ENCODE measurements around the gene PKD1. TPM values are rescaled to one million over a fixed set of nuclear protein-coding genes. Genes with fewer than 3 reads are reported as not detected.
"Not testable (repeated sequence)": the region's sequence is repeated elsewhere in the genome, so short reads cannot be mapped to it uniquely, and the experiment has no call there.

The PKD1 gene
- total RNA-seq (40.2 and 60.6 TPM in 2 replicates), polyA plus RNA-seq (35.9 and 49.3 TPM in 2 replicates)

GRCh38 chr16:2135770-2136490, at the start of gene PKD1:
Gene PKD1, minus strand, starts transcription at chr16:2135898. Its CDS starts 209 bp downstream, at chr16:2135689.
- not testable (repeated sequence) for H3K9me3 ChIP-seq (ENCODE audit: low read depth); H3K36me3 ChIP-seq (replicated peaks; ENCODE audit: insufficient read depth, low read depth); H3K27me3 ChIP-seq; H3K4me1 ChIP-seq (ENCODE audit: insufficient read depth); H4K20me1 ChIP-seq (ENCODE audit: insufficient read depth, poor library complexity, severe bottlenecking); H3K9me2 ChIP-seq (replicated peaks; ENCODE audit: insufficient read depth)
- peak within 1 kb of the TSS; percentile 52 for H3K4me3 ChIP-seq
- H3K79me2 ChIP-seq = peaks cover 21% of the 10 kb centered on the region
- peak within 1 kb of the TSS; percentile 62 for H3K27ac ChIP-seq
- DNase-seq (ENCODE audit: low spot score) = peak; percentile 94
- WGBS (ENCODE audit: low lambda C conversion rate, missing lambda C conversion rate) = 2% methylated on average over 43 of the region's 81 CpGs
- peak within 1 kb of the TSS; percentile 51 for H2AFZ ChIP-seq
- H3K4me2 ChIP-seq = peak within 1 kb of the TSS; percentile 73

- no peak for TF ChIP-seq EZH2phosphoT487 (IDR thresholded peaks at IDR 0.05; ENCODE audit: low read depth, severe bottlenecking, unreplicated experiment)
- no peak for TF ChIP-seq CTCF (IDR thresholded peaks at IDR 0.05; ENCODE audit: poor library complexity)
- no peak for TF ChIP-seq EZH2 (IDR thresholded peaks at IDR 0.05; ENCODE audit: borderline replicate concordance)
- Histone ChIP-seq H3K79me2 (no peaks in the 10 kb centered on the region), H3K4me2 (no peak overlapping the region), H3K9me2 (replicated peaks; ENCODE audit: insufficient read depth) (no peaks in the 10 kb centered on the region), H3K9me3 (ENCODE audit: low read depth) (no peaks in the 10 kb centered on the region), H4K20me1 (ENCODE audit: insufficient read depth, poor library complexity, severe bottlenecking) (no peaks in the 10 kb centered on the region), H3K27ac (no peak overlapping the region), H3K27me3 (no peaks in the 10 kb centered on the region), H3K4me3 (no peak overlapping the region), H2AFZ (no peak overlapping the region), H3K4me1 (ENCODE audit: insufficient read depth) (no peaks in the 10 kb centered on the region), H3K36me3 (replicated peaks; ENCODE audit: insufficient read depth, low read depth) (no peaks in the 10 kb centered on the region)
- 90% methylated on average over 19 of the region's 20 CpGs for WGBS (ENCODE audit: low lambda C conversion rate, missing lambda C conversion rate)
- no peak for DNase-seq (ENCODE audit: low spot score)
Observed at GRCh38 chr16:2184962-2185361, 49.3 kb upstream of the PKD1 start.

- DNase-seq (ENCODE audit: low spot score) = no peak
- WGBS (ENCODE audit: low lambda C conversion rate, missing lambda C conversion rate) = 95% methylated on average over 19 of the region's 19 CpGs
- Histone ChIP-seq H3K4me2 (no peak overlapping the region), H3K9me2 (replicated peaks; ENCODE audit: insufficient read depth) (no peaks in the 10 kb centered on the region), H4K20me1 (ENCODE audit: insufficient read depth, poor library complexity, severe bottlenecking) (no peaks in the 10 kb centered on the region), H3K36me3 (replicated peaks; ENCODE audit: insufficient read depth, low read depth) (no peaks in the 10 kb centered on the region), H3K4me1 (ENCODE audit: insufficient read depth) (no peaks in the 10 kb centered on the region), H3K27me3 (no peaks in the 10 kb centered on the region), H3K27ac (no peak overlapping the region), H3K4me3 (no peak overlapping the region), H3K79me2 (no peaks in the 10 kb centered on the region), H2AFZ (no peak overlapping the region), H3K9me3 (ENCODE audit: low read depth) (no peaks in the 10 kb centered on the region)
- no peak for TF ChIP-seq CTCF (IDR thresholded peaks at IDR 0.05; ENCODE audit: poor library complexity)
Observed at GRCh38 chr16:2184346-2184745, 48.6 kb upstream of the PKD1 start.

GRCh38 chr16:2183671-2184070, 48.0 kb upstream of the PKD1 start:
- H3K4me1 ChIP-seq (ENCODE audit: insufficient read depth) = no peaks in the 10 kb centered on the region
- H3K79me2 ChIP-seq = no peaks in the 10 kb centered on the region
- no peak overlapping the region for H3K27ac ChIP-seq
- H3K9me3 ChIP-seq (ENCODE audit: low read depth) = no peaks in the 10 kb centered on the region
- no peak for TF ChIP-seq CTCF (IDR thresholded peaks at IDR 0.05; ENCODE audit: poor library complexity)
- TF ChIP-seq EZH2phosphoT487 (IDR thresholded peaks at IDR 0.05; ENCODE audit: low read depth, severe bottlenecking, unreplicated experiment) = no peak
- no peak for TF ChIP-seq EZH2 (IDR thresholded peaks at IDR 0.05; ENCODE audit: borderline replicate concordance)
- 98% methylated on average over 29 of the region's 30 CpGs for WGBS (ENCODE audit: low lambda C conversion rate, missing lambda C conversion rate)
- no peak overlapping the region for H2AFZ ChIP-seq
- H4K20me1 ChIP-seq (ENCODE audit: insufficient read depth, poor library complexity, severe bottlenecking) = no peaks in the 10 kb centered on the region
- no peaks in the 10 kb centered on the region for H3K27me3 ChIP-seq
- H3K4me3 ChIP-seq = no peak overlapping the region
- H3K36me3 ChIP-seq (replicated peaks; ENCODE audit: insufficient read depth, low read depth) = no peaks in the 10 kb centered on the region
- H3K4me2 ChIP-seq = no peak overlapping the region
- no peaks in the 10 kb centered on the region for H3K9me2 ChIP-seq (replicated peaks; ENCODE audit: insufficient read depth)
- DNase-seq (ENCODE audit: low spot score) = no peak
